ACC112 (cell line): ENCODE results near the gene MUS81.
"Not testable (repeated sequence)": the region's sequence is repeated elsewhere in the genome, so short reads cannot be mapped to it uniquely, and the experiment has no call there.

Experiments used
- H2AFZ ChIP-seq: fragments of 200-600 bp; sonication (generic); one replicate; pipeline ENCODE4 v1.6.0; 2017; ENCODE audit warnings: antibody characterized with exemption, low read length; ENCODE audit not compliant: unreplicated experiment
- H3K27ac ChIP-seq: fragments of 200-600 bp; sonication (generic); 2 replicates; pipeline ENCODE4 v1.5.1; 2014; ENCODE audit warnings: low read depth, mild to moderate bottlenecking, antibody characterized with exemption, low read length, moderate library complexity
- H3K27me3 ChIP-seq: fragments of 200-600 bp; sonication (generic); 2 replicates; pipeline ENCODE4 v1.6.1; 2014; ENCODE audit warnings: mild to moderate bottlenecking, antibody characterized with exemption, low read length, moderate library complexity, mixed read lengths; ENCODE audit not compliant: insufficient read depth
- H3K36me3 ChIP-seq: fragments of 200-600 bp; sonication (generic); 2 replicates; pipeline ENCODE4 v1.6.1; 2016; ENCODE audit warnings: mild to moderate bottlenecking, antibody characterized with exemption, low read length, moderate library complexity, mixed read lengths; ENCODE audit not compliant: insufficient read depth
- H3K4me1 ChIP-seq: fragments of 200-600 bp; sonication (generic); one replicate; pipeline ENCODE4 v1.6.1; 2016; ENCODE audit warnings: low read length, mixed read lengths; ENCODE audit not compliant: insufficient read depth, unreplicated experiment, control insufficient read depth
- H3K4me3 ChIP-seq: fragments of 200-600 bp; sonication (generic); 2 replicates; pipeline ENCODE4 v1.5.1; 2014; ENCODE audit warnings: mild to moderate bottlenecking, low read depth, low read length
- H3K79me2 ChIP-seq: fragments of 200-600 bp; sonication (generic); one replicate; pipeline ENCODE4 v1.6.0; 2016; ENCODE audit warnings: low read length; ENCODE audit not compliant: control insufficient read depth, unreplicated experiment, insufficient read depth

The MUS81 gene

DNA sequence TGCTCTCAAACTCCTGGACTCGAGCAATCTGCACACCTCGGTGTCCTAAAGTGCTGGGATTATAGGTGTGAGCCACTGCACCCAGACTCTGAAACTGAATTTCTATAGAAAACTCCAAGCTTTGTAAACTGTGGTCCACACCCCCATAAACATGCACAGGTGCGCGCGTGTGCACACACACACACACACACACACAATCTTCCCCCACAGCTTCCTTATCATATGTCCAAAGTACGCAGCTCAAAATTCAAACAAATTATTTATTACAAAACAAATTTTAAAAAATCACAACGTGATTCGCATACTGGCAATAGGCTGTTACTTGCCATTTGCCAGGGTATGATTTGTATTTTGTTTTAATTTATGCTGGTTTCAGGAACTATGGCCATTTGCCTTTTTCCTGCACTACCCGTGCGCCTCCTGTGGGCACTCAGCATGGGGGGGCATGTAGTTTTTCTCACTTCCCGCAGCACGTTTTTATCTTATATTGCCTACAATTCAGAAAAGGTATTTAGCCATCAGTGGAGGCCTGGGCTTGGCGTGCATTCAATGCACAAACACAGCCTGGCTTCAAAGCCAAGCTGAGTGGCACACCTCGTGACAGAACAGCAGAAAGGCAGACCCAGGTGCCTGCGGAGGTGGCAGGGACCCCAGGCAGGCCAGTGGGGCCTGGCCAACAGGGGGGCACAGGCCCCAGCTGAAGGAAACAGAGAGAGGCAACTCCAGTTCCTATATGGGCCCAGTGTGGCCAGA is 37.3 kb upstream of the MUS81 start:
- no peaks in the 10 kb centered on the region for H3K4me1 ChIP-seq
- H3K27me3 ChIP-seq: no peaks in the 10 kb centered on the region
- H3K36me3 ChIP-seq: no peaks in the 10 kb centered on the region
- no peak overlapping the region for H3K27ac ChIP-seq
- H2AFZ ChIP-seq: no peak overlapping the region
- no peak overlapping the region for H3K4me3 ChIP-seq
- H3K79me2 ChIP-seq: no peaks in the 10 kb centered on the region

DNA sequence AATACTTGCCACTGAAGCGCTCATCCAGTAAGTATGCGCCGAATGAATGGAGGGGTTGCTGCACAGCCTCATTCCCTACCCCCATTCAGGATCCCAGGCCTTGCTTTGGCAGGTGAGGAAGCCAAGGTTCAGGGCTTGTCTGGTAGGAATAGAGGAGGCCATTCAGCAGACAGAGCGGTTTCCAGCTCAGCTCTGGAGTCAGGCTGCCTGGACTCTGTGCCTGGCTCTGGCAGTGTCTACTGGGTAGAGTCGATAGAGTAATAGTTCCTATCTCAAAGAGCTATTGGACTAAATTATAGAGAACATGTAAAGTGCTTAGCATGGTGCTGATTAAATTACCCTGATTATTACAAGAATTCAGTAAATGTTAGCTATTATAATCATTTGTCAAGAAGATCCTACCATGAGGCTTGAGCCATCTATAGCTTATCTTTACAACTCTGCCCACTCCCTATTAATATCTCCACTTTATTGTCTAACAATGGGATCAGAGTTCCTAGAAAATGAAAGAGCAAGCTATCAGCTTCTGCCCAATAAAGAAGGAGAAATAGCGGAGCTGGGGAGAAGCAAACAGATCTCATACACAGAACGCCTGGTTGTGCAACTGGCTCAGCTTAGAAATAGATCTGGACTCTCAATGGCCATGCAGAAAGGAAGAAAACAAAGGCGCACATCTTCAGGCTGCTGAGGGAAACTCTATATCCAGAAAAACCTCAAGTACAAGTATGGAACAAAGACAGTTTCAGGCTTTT is 33.1 kb upstream of the MUS81 start:
- Histone ChIP-seq H3K4me3 (no peak overlapping the region), H3K4me1 (no peaks in the 10 kb centered on the region), H3K36me3 (no peaks in the 10 kb centered on the region), H3K27me3 (no peaks in the 10 kb centered on the region), H3K27ac (no peak overlapping the region), H3K79me2 (no peaks in the 10 kb centered on the region), H2AFZ (no peak overlapping the region)

DNA sequence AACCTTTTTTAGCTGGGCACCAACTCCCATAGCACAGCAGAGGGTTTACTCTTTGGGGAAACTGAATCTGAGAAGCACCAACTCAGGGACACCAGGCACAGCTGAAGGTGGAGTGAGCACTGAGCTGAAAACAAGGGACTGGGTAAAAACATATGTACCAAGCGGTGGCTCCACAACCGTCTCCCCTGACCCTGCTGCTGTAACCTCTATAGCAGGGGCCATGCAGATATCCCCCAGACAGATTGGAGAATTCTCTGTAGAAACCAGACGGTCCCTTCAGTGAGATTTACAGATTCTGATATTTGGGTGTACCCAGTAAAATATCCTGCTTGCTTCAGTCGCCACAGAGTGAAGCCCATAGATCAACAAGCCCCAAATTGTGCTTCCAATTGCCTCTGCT is 30.8 kb upstream of the MUS81 start:
- Histone ChIP-seq H3K4me3 (no peak overlapping the region), H3K27ac (no peak overlapping the region), H3K27me3 (no peaks in the 10 kb centered on the region), H3K79me2 (peaks cover 4% of the 10 kb centered on the region), H3K36me3 (no peaks in the 10 kb centered on the region), H3K4me1 (peaks cover 2% of the 10 kb centered on the region), H2AFZ (no peak overlapping the region)

DNA sequence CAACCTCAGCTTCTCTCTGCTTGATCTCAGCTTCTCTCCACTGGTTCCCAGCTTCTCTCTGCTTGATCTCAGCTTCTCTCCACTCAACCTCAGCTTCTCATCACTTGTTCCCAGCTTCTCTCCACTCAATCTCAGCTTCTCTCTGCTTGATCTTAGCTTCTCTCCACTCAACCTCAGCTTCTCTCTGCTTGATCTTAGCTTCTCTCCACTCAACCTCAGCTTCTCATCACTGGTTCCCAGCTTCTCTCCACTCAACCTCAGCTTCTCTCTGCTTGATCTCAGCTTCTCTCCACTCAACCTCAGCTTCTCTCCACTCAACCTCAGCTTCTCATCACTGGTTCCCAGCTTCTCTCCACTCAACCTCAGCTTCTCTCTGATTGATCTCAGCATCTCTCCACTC is 28.0 kb upstream of the MUS81 start:
- not testable (repeated sequence) for H3K4me3 ChIP-seq, H3K27ac ChIP-seq, H3K36me3 ChIP-seq, H3K27me3 ChIP-seq, H3K79me2 ChIP-seq, H3K4me1 ChIP-seq, H2AFZ ChIP-seq

DNA sequence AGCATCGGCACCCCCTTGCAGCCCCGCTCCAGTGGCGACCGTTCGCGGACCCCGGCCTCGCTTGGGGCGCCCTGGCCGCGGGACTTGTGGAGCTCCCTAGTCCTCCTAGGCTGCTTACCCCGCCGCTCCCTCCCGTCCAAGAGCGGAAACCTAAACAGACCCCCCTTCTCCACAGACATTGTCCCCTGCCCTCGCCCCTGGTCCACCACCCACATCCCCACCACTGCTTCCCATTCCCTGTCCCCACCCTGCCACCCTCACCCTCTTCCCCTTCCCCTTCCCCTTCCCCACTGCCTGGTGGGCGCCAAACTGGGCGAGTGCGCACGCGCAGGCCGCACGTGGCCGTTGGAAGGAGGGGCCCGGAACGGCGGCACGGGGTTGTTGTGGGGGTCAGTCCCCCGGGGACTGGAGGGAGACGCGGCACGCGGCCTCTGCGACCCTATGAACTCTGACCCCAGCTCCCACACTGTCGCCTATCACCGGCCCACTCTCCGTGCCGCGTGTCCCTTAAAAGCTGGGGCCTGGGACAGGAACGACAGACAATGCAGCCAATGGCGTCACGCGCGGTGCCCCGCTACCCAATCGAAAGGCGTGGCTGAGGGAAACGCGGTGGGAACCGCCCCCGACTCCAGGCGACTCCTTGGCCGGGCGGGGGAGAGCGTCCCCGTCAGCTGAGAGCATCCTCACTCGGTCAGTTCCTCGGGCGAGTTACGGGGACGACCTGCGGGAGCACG is 26.8 kb upstream of the MUS81 start, which contains the start of gene SNX32:
Gene SNX32 (plus strand): TSS at position 667 of the 734 bp plus-strand sequence. CDS start 103 bp downstream, outside the sequence.
- H3K27ac ChIP-seq: peak within 1 kb of the TSS; percentile 7; the same call in 1 of the 2 replicates
- H3K27me3 ChIP-seq: no peaks in the 10 kb centered on the region
- no peaks in the 10 kb centered on the region for H3K36me3 ChIP-seq
- peaks cover 6% of the 10 kb centered on the region for H3K4me1 ChIP-seq
- peak within 1 kb of the TSS; percentile 79 for H3K4me3 ChIP-seq
- H2AFZ ChIP-seq: peak within 1 kb of the TSS; percentile 45
- H3K79me2 ChIP-seq: peaks cover 8% of the 10 kb centered on the region

DNA sequence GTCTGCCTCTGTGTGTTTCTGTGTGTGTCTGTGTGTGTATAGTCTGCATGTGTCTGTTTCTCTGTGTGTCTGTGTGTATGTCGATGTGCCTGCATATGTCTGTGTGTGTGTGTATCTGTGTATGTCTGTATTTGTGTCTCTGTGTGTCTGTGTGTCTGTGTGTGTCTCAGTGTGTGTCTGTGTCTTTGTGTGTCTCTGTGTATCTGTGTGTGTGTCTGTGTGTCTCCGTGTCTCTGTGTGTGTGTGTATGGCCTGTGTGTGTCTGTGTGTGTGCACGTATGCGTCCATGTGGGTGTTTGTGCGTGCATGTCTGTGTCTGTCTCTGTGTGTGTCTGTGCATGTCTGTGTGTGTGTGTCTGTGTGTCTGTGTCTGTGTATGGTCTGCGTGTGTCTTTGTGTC is 26.0 kb upstream of the MUS81 start:
- no peaks in the 10 kb centered on the region for H3K27me3 ChIP-seq
- H3K27ac ChIP-seq: no peak overlapping the region
- no peaks in the 10 kb centered on the region for H3K36me3 ChIP-seq
- peaks cover 6% of the 10 kb centered on the region for H3K4me1 ChIP-seq
- H3K79me2 ChIP-seq: peaks cover 8% of the 10 kb centered on the region
- peak overlapping the region; percentile 45 for H2AFZ ChIP-seq
- peak overlapping the region; percentile 79 for H3K4me3 ChIP-seq

DNA sequence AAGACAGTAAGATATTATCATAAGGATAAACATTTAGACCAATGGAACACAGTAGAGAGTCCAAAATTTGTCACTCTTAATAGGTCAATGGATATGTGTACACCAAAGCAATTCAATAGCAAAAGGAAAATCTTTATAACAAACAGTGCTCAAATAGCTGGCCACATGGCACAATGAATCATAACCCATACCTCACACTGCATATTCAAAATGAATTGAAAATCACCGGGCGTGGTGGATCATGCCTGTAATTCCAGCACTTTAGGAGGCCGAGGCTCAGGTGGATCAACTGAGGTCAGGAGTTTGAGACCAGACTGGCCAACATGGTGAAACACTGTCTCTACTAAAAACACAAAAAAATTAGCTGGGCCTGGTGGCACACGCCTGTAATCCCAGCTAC is 18.1 kb upstream of the MUS81 start:
- no peak overlapping the region for H2AFZ ChIP-seq
- no peaks in the 10 kb centered on the region for H3K36me3 ChIP-seq
- H3K4me3 ChIP-seq: no peak overlapping the region
- no peaks in the 10 kb centered on the region for H3K79me2 ChIP-seq
- H3K27ac ChIP-seq: no peak overlapping the region
- no peaks in the 10 kb centered on the region for H3K27me3 ChIP-seq
- no peaks in the 10 kb centered on the region for H3K4me1 ChIP-seq

DNA sequence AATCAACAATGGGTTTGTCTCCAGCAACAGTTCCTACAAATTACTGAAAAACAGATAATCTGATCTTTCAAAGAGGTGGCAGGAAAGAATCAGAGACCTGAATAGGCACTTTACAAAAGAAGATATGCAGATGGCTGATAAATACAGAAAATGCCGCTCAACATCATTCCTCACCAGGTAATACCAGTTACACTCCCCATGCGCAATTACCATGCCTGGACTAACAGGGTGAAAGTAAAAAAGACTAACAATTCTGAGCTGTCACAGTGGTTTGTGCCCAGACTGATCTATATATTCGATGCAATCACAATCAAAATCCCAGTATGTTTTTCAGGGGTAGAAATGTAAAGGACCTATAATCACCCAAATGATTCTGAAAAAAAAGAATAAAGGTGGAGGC is 16.4 kb upstream of the MUS81 start:
- no peak overlapping the region for H2AFZ ChIP-seq
- no peak overlapping the region for H3K27ac ChIP-seq
- no peaks in the 10 kb centered on the region for H3K27me3 ChIP-seq
- H3K4me1 ChIP-seq: no peaks in the 10 kb centered on the region
- H3K36me3 ChIP-seq: no peaks in the 10 kb centered on the region
- H3K4me3 ChIP-seq: no peak overlapping the region
- H3K79me2 ChIP-seq: no peaks in the 10 kb centered on the region

DNA sequence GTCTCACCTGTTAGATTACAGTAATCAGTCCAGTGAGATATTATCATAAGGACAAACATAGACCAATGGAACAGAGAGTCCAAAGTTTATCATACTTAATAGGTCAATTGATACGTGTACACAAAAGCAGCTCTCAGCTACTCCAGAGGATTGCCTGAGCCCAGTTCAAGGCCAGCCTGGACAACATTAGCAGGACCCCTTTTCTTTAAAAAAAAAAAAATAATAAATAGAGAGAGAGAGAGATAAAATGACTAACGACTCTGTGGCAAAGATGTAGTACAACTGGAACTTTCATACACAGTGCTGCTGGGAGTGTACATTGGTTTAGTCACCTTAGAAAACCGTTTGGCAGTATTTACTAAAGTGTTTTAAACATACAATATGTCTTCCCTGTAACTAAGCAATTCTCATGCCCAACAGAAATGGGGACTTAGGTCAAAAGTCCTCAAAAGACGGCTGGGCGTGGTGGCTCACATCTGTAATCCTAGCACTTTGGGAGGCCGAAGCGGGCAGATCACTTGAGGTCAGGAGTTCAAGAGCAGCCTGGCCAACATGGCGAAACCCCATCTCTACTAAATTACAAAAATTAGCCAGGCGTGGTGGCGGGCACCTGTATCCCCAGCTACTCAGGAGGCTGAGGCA is 15.9 kb upstream of the MUS81 start:
- Histone ChIP-seq H3K79me2 (no peaks in the 10 kb centered on the region), H3K27ac (no peak overlapping the region), H3K4me3 (no peak overlapping the region), H3K27me3 (no peaks in the 10 kb centered on the region), H2AFZ (no peak overlapping the region), H3K36me3 (no peaks in the 10 kb centered on the region), H3K4me1 (no peaks in the 10 kb centered on the region)

DNA sequence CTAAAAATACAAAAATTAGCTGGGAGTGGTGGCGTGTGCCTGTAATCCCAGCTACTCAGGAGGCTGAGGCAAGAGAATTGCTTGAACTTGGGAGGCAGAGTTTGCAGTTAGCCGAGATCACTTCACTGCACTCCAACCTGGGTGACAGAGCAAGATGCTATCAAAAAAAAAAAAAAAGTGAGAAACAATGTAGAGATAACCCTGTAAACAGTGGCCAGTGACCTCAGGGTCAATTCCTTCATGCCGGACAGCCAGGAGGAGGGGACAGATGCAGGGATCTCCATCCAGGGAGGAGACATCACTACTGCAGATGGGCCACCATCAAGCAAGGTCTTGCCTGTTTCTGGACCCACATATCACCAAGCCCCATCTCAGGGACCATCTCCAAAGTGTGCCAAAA is 12.5 kb upstream of the MUS81 start:
- no peaks in the 10 kb centered on the region for H3K4me1 ChIP-seq

More for the DNA sequence above, 12.5 kb upstream of the MUS81 start:
- no peak overlapping the region for H3K4me3 ChIP-seq
- H3K79me2 ChIP-seq: no peaks in the 10 kb centered on the region
- peaks cover 24% of the 10 kb centered on the region for H3K36me3 ChIP-seq
- H2AFZ ChIP-seq: no peak overlapping the region
- H3K27ac ChIP-seq: no peak overlapping the region
- H3K27me3 ChIP-seq: no peaks in the 10 kb centered on the region
